ENCODE data around the gene NOP9. TPM values are rescaled to one million over a fixed set of nuclear protein-coding genes. Genes with fewer than 3 reads are reported as not detected.

NOP9 gene
- total RNA-seq, 4 donors from 2014 or later, result 18.8 to 20.9 (median 19.3) TPM

DNA sequence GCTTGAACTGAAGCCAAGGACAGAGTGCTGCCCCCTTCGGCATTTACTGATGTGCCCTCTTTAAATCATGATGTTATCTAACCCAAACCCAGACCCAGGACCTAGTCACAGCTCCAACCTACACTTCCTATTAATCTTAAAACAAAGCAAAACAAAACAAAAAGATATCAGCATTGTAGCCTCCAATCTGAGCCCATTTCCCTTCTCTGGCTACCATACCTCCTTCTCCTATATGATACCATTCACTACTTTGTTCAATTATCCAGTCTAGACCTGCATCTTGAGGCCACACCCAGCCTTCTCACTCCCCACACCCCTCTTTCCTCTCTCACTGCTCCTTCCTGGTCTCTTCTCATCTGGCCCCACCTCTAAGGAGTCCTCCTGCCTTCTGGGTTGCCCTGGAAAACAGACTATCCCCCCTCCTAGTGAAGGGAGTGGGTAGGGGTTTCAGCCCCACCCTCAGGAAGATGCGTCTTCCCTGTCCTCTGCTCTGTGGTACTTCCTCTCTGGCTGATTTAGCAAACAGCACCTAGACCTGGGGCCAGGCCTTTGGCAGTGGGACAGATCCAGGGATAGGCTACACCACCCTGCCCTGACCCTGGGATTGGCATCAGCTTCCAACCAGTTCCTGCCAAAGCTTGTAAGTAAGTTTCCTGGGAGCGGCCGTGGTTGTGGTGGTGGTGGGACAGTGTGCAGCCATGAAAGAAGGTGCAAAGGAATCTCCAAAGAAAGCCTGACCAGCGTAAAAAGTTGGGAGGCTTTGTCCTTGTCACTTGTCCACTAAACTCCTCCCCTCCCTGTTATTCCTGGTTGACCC is 14.9 kb downstream of the NOP9 start:
- Histone ChIP-seq H3K27ac (peak overlapping the region in 2 of 4 donors; percentile 81 to 90), H3K36me3 (no peaks in the 10 kb centered on the region), H3K27me3 (peaks cover 17% of the 10 kb centered on the region), H3K4me3 (no peak overlapping the region), H3K9me3 (no peaks in the 10 kb centered on the region), H3K4me1 (peaks cover 15 to 54% (median 33%) of the 10 kb centered on the region in 4 donors)
- 76% methylated on average over 5 of the region's 5 CpGs; no CpG with 5 or more reads in 1 of the 2 donors for WGBS, 2 donors (ENCODE audit: low coverage in 1 of 2)
- DNase-seq, result no peak
- no peak for TF ChIP-seq POLR2AphosphoS5 (IDR thresholded peaks at IDR 0.05)
- no peak for TF ChIP-seq POLR2A (IDR thresholded peaks at IDR 0.05)
- TF ChIP-seq, protein P1, sequence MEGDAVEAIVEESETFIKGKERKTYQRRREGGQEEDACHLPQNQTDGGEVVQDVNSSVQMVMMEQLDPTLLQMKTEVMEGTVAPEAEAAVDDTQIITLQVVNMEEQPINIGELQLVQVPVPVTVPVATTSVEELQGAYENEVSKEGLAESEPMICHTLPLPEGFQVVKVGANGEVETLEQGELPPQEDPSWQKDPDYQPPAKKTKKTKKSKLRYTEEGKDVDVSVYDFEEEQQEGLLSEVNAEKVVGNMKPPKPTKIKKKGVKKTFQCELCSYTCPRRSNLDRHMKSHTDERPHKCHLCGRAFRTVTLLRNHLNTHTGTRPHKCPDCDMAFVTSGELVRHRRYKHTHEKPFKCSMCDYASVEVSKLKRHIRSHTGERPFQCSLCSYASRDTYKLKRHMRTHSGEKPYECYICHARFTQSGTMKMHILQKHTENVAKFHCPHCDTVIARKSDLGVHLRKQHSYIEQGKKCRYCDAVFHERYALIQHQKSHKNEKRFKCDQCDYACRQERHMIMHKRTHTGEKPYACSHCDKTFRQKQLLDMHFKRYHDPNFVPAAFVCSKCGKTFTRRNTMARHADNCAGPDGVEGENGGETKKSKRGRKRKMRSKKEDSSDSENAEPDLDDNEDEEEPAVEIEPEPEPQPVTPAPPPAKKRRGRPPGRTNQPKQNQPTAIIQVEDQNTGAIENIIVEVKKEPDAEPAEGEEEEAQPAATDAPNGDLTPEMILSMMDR (IDR thresholded peaks at IDR 0.05), result no peak
- TF ChIP-seq EP300 (IDR thresholded peaks at IDR 0.05; ENCODE audit: low read depth), result no peak
- in situ Hi-C loops (cut with MboI; ENCODE audit: low pct_ligation_motif_present in 1 of 4, low pct_unique_long_range_greater_than_20kb in 1 of 4, low sequenced_read_pairs in 3 of 4), result no loop called here
- intact Hi-C loops (cut with DNase I; ENCODE audit: low total_unique reads), result no loop called here

DNA sequence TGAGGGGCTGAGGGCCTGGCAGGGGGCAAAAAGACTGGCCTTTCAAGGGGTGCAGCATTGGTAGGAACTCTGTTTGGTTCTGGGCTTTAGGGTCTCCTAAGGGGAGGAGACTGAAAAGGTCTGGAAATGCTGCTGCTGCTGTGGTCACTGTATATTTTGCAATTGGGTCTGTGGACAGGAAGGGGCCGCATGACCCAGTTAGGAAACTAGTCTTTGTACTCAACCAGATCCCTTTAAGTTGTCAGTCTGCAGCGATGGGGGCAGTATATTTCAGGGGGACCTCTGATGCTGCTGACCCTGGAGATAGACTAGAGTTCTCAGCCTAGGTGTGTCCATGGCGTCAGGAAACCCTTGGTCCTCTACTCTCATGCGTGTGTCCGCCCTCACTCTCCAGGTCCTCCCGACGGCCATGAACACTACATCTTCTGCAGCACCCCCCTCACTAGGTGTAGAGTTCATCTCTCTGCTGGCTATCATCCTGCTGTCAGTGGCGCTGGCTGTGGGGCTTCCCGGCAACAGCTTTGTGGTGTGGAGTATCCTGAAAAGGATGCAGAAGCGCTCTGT is 15.7 kb downstream of the NOP9 start:
- no peak for DNase-seq
- Histone ChIP-seq H3K27ac (peak overlapping the region in 3 of 4 donors; percentile 25 to 38 (median 33)), H3K4me3 (peak overlapping the region in 1 of 4 donors; percentile 14), H3K27me3 (peaks cover 17% of the 10 kb centered on the region), H3K36me3 (no peaks in the 10 kb centered on the region), H3K9me3 (no peaks in the 10 kb centered on the region), H3K4me1 (peaks cover 7 to 46% (median 26%) of the 10 kb centered on the region in 4 donors)
- no peak for TF ChIP-seq POLR2A (IDR thresholded peaks at IDR 0.05)
- no peak for TF ChIP-seq POLR2AphosphoS5 (IDR thresholded peaks at IDR 0.05)
- TF ChIP-seq EP300 (IDR thresholded peaks at IDR 0.05; ENCODE audit: low read depth), result no peak
- TF ChIP-seq, protein P1 (IDR thresholded peaks at IDR 0.05), result no peak
- intact Hi-C loops (cut with DNase I; ENCODE audit: low total_unique reads) (no loop called here), in situ Hi-C loops (cut with MboI; ENCODE audit: low pct_ligation_motif_present in 1 of 4, low pct_unique_long_range_greater_than_20kb in 1 of 4, low sequenced_read_pairs in 3 of 4) (no loop called here)
- 78 to 100% methylated on average over 1 to 10 of the region's 10 CpGs for WGBS, 2 donors (ENCODE audit: low coverage in 1 of 2)

DNA sequence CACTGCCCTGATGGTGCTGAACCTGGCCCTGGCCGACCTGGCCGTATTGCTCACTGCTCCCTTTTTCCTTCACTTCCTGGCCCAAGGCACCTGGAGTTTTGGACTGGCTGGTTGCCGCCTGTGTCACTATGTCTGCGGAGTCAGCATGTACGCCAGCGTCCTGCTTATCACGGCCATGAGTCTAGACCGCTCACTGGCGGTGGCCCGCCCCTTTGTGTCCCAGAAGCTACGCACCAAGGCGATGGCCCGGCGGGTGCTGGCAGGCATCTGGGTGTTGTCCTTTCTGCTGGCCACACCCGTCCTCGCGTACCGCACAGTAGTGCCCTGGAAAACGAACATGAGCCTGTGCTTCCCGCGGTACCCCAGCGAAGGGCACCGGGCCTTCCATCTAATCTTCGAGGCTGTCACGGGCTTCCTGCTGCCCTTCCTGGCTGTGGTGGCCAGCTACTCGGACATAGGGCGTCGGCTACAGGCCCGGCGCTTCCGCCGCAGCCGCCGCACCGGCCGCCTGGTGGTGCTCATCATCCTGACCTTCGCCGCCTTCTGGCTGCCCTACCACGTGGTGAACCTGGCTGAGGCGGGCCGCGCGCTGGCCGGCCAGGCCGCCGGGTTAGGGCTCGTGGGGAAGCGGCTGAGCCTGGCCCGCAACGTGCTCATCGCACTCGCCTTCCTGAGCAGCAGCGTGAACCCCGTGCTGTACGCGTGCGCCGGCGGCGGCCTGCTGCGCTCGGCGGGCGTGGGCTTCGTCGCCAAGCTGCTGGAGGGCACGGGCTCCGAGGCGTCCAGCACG is 16.4 kb downstream of the NOP9 start:
- H3K36me3 ChIP-seq, result no peaks in the 10 kb centered on the region
- in situ Hi-C loops (cut with MboI; ENCODE audit: low pct_ligation_motif_present in 1 of 4, low pct_unique_long_range_greater_than_20kb in 1 of 4, low sequenced_read_pairs in 3 of 4) (no loop called here), intact Hi-C loops (cut with DNase I; ENCODE audit: low total_unique reads) (no loop called here)
- peaks cover 4 to 42% (median 19%) of the 10 kb centered on the region in 4 donors for H3K4me1 ChIP-seq
- H3K27me3 ChIP-seq, result peaks cover 17% of the 10 kb centered on the region
- peak overlapping the region in 1 of 4 donors; percentile 14 for H3K4me3 ChIP-seq
- peak overlapping the region in 3 of 4 donors; percentile 25 to 38 (median 33) for H3K27ac ChIP-seq
- DNase-seq, result peak; percentile 75
- peak; percentile 36 for TF ChIP-seq POLR2A (IDR thresholded peaks at IDR 0.05)
- TF ChIP-seq, protein P1 (IDR thresholded peaks at IDR 0.05), result peak in 4 of 5 experiments; percentile 36 to 70 (median 42)
- no peak for TF ChIP-seq EP300 (IDR thresholded peaks at IDR 0.05; ENCODE audit: low read depth)
- peak in 1 of 3 donors; percentile 14 for TF ChIP-seq POLR2AphosphoS5 (IDR thresholded peaks at IDR 0.05)
- no peaks in the 10 kb centered on the region for H3K9me3 ChIP-seq
- 60% methylated on average over 68 of the region's 70 CpGs; no CpG with 5 or more reads in 1 of the 2 donors for WGBS, 2 donors (ENCODE audit: low coverage in 1 of 2)

DNA sequence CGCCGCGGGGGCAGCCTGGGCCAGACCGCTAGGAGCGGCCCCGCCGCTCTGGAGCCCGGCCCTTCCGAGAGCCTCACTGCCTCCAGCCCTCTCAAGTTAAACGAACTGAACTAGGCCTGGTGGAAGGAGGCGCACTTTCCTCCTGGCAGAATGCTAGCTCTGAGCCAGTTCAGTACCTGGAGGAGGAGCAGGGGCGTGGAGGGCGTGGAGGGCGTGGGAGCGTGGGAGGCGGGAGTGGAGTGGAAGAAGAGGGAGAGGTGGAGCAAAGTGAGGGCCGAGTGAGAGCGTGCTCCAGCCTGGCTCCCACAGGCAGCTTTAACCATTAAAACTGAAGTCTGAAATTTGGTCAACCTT is 16.9 kb downstream of the NOP9 start:
- 60 to 67% methylated on average over 1 to 15 of the region's 18 CpGs for WGBS, 2 donors (ENCODE audit: low coverage in 1 of 2)
- intact Hi-C loops (cut with DNase I; ENCODE audit: low total_unique reads), result no loop called here
- in situ Hi-C loops (cut with MboI; ENCODE audit: low pct_ligation_motif_present in 1 of 4, low pct_unique_long_range_greater_than_20kb in 1 of 4, low sequenced_read_pairs in 3 of 4), result no loop called here
- Histone ChIP-seq H3K9me3 (no peaks in the 10 kb centered on the region), H3K27ac (peak overlapping the region in 3 of 4 donors; percentile 8 to 38 (median 33)), H3K36me3 (no peaks in the 10 kb centered on the region), H3K4me3 (peak overlapping the region in 1 of 4 donors; percentile 14), H3K4me1 (peaks cover 2 to 37% (median 14%) of the 10 kb centered on the region in 4 donors), H3K27me3 (peaks cover 17% of the 10 kb centered on the region)
- no peak for DNase-seq
- TF ChIP-seq POLR2AphosphoS5 (IDR thresholded peaks at IDR 0.05), result no peak
- TF ChIP-seq, protein P1 (IDR thresholded peaks at IDR 0.05), result no peak
- no peak for TF ChIP-seq EP300 (IDR thresholded peaks at IDR 0.05; ENCODE audit: low read depth)
- no peak for TF ChIP-seq POLR2A (IDR thresholded peaks at IDR 0.05)

All from transverse colon (tissue), 4 donors.